CD4-positive, alpha-beta T cell (primary cell): ENCODE measurements around the gene SPOCK1. TPM values are rescaled to one million over a fixed set of nuclear protein-coding genes. Genes with fewer than 3 reads are reported as not detected.

Source experiments
- ATAC-seq: fragments of 200-7000 bp; cut with Tn5 transposase; one replicate; pipeline ENCODE4 v1.10.0; 2022; ENCODE audit warnings: mild to moderate bottlenecking; ENCODE audit not compliant: poor library complexity
- CTCF ChIA-PET: fragments of 350-600 bp; sonication (Branson Sonifier 250); formaldehyde crosslinking; loops from one replicate; lab custom pipeline; 2021; ENCODE audit warnings: antibody characterized with exemption, inconsistent platforms; lab: Charles Lee
- POLR2A ChIA-PET: fragments of 350-600 bp; sonication (Branson Sonifier 250); formaldehyde crosslinking; loops from one replicate; lab custom pipeline; 2021; ENCODE audit warnings: antibody characterized with exemption, inconsistent platforms; lab: Charles Lee
- DNase-seq, 14 experiments: peaks; one replicate each; pipeline ENCODE4 v3.0.0-alpha.2; 2013 to 2020; ENCODE audit warnings: mixed read lengths in 2 of 14
- H3K27ac ChIP-seq, 2 donors: one replicate each; pipeline versions ENCODE4 v1.5.1 to v1.7.0; 2013; ENCODE audit warnings: low read length in 2 of 2, low read depth in 1 of 2, mild to moderate bottlenecking in 1 of 2
- H3K27me3 ChIP-seq, 2 experiments: 1 replicate in 1 of 2; 2 replicates in 1 of 2; pipeline versions ENCODE4 v1.6.1 to v1.7.0; 2013; ENCODE audit warnings: low read length in 2 of 2, control low read depth in 1 of 2, mild to moderate bottlenecking in 1 of 2, moderate library complexity in 1 of 2; ENCODE audit not compliant: insufficient read depth in 2 of 2, control insufficient read depth in 1 of 2
- H3K36me3 ChIP-seq: one replicate; pipeline ENCODE4 v1.6.1; 2013; ENCODE audit warnings: low read length, control low read depth; ENCODE audit not compliant: insufficient read depth
- H3K4me1 ChIP-seq: one replicate; pipeline ENCODE4 v1.6.1; 2013; ENCODE audit warnings: low read length, control low read depth; ENCODE audit not compliant: insufficient read depth
- H3K4me3 ChIP-seq: one replicate; pipeline ENCODE4 v1.5.1; 2013; ENCODE audit warnings: mild to moderate bottlenecking, low read length, moderate library complexity
- H3K9me3 ChIP-seq, 2 experiments: 1 replicate in 1 of 2; 2 replicates in 1 of 2; pipeline versions ENCODE4 v1.6.1 to v1.7.0; 2013; ENCODE audit warnings: low read length in 2 of 2, mild to moderate bottlenecking in 2 of 2, control low read depth in 1 of 2, moderate library complexity in 1 of 2; ENCODE audit not compliant: control insufficient read depth in 1 of 2, insufficient read depth in 1 of 2
- H3K27ac Mint-ChIP-seq: one replicate; pipeline ENCODE4 v1.8.0; 2020; ENCODE audit warnings: mixed read lengths
- H3K27me3 Mint-ChIP-seq: one replicate; pipeline ENCODE4 v1.8.0; 2021; ENCODE audit warnings: mixed read lengths
- H3K36me3 Mint-ChIP-seq: one replicate; pipeline ENCODE4 v1.8.0; 2021; ENCODE audit warnings: low read depth, mixed read lengths
- H3K4me1 Mint-ChIP-seq: one replicate; pipeline ENCODE4 v1.8.0; 2021; ENCODE audit warnings: low read depth, mixed read lengths
- H3K4me3 Mint-ChIP-seq: one replicate; pipeline ENCODE4 v1.8.0; 2020; ENCODE audit warnings: mild to moderate bottlenecking, mixed read lengths
- H3K9me3 Mint-ChIP-seq: one replicate; pipeline ENCODE4 v1.8.0; 2020; ENCODE audit warnings: mixed read lengths
- CTCF ChIP-seq: fragments of 200-600 bp; IDR thresholded peaks from one replicate; pipeline ENCODE4 v1.8.0; 2022; ENCODE audit warnings: antibody characterized with exemption, mild to moderate bottlenecking
- intact Hi-C, 2 experiments: fragments of 100-400 bp; cut with DNase I in 1 of 2; cut with micrococcal nuclease in 1 of 2; formaldehyde crosslinking; loops; one replicate each; pipeline versions ENCODE4 v1.15.1 to v1.9.0; 2023 to 2025; cut with DNase I, micrococcal nuclease
- total RNA-seq, 174 experiments: library from RNA in 2 of 174; stranded (reverse) in 2 of 174; gene quantifications; one replicate each; pipeline ENCODE4 v1.2.3 and lab custom pipeline; 2021 to 2026

SPOCK1 gene
- total RNA-seq, 2 experiments from 2014 or later, result not detected

GRCh38 chr5:137412136-137412535 lies 87.0 kb downstream of the SPOCK1 start:
- no peaks in the 10 kb centered on the region for H3K36me3 Mint-ChIP-seq
- intact Hi-C loops, result no loop called here
- TF ChIP-seq CTCF, result no peak
- ChIA-PET CTCF (interaction anchor here (0.5 kb wide), 1 partner anchor 8 kb away, joined by 3 read pairs; no protein-coding TSS in a partner anchor), POLR2A (no interaction called here)
- H3K4me1 Mint-ChIP-seq, result no peaks in the 10 kb centered on the region
- H3K4me3 ChIP-seq, result no peak overlapping the region
- ATAC-seq (no peak), DNase-seq (no peak)
- no peaks in the 10 kb centered on the region for H3K9me3 ChIP-seq
- no peaks in the 10 kb centered on the region for H3K36me3 ChIP-seq
- no peak overlapping the region for H3K27ac ChIP-seq
- H3K9me3 Mint-ChIP-seq, result peaks cover 6% of the 10 kb centered on the region
- H3K27me3 Mint-ChIP-seq, result peaks cover 26% of the 10 kb centered on the region
- H3K27ac Mint-ChIP-seq, result no peak overlapping the region
- no peaks in the 10 kb centered on the region for H3K27me3 ChIP-seq
- H3K4me1 ChIP-seq, result no peaks in the 10 kb centered on the region
- no peak overlapping the region for H3K4me3 Mint-ChIP-seq

- H3K9me3 ChIP-seq, result no peaks in the 10 kb centered on the region
- Mint-ChIP-seq H3K4me1 (no peaks in the 10 kb centered on the region), H3K36me3 (no peaks in the 10 kb centered on the region), H3K9me3 (no peaks in the 10 kb centered on the region), H3K27ac (no peak overlapping the region), H3K27me3 (peaks cover 26% of the 10 kb centered on the region), H3K4me3 (no peak overlapping the region)
- ChIA-PET CTCF (no interaction called here), POLR2A (no interaction called here)
- no peak overlapping the region for H3K27ac ChIP-seq
- no peaks in the 10 kb centered on the region for H3K27me3 ChIP-seq
- no peaks in the 10 kb centered on the region for H3K4me1 ChIP-seq
- DNase-seq, result no peak
- ATAC-seq, result no peak
- intact Hi-C loops, result no loop called here
- no peak overlapping the region for H3K4me3 ChIP-seq
- no peaks in the 10 kb centered on the region for H3K36me3 ChIP-seq
- TF ChIP-seq CTCF, result no peak
Observed at GRCh38 chr5:137410234-137411010, 88.7 kb downstream of the SPOCK1 start.

GRCh38 chr5:137409736-137410135 lies 89.4 kb downstream of the SPOCK1 start:
- H3K36me3 Mint-ChIP-seq, result no peaks in the 10 kb centered on the region
- H3K4me3 Mint-ChIP-seq, result no peak overlapping the region
- Histone ChIP-seq H3K4me3 (no peak overlapping the region), H3K36me3 (no peaks in the 10 kb centered on the region), H3K4me1 (no peaks in the 10 kb centered on the region), H3K27ac (no peak overlapping the region), H3K27me3 (no peaks in the 10 kb centered on the region), H3K9me3 (no peaks in the 10 kb centered on the region)
- ChIA-PET CTCF (no interaction called here), POLR2A (no interaction called here)
- no peak overlapping the region for H3K27ac Mint-ChIP-seq
- no peaks in the 10 kb centered on the region for H3K9me3 Mint-ChIP-seq
- intact Hi-C loops, result no loop called here
- H3K4me1 Mint-ChIP-seq, result no peaks in the 10 kb centered on the region
- no peak for TF ChIP-seq CTCF
- ATAC-seq, result no peak
- H3K27me3 Mint-ChIP-seq, result peaks cover 31% of the 10 kb centered on the region
- no peak for DNase-seq
